Liver (tissue), 3 donors: ENCODE results near the gene CNR1.

Experiments used
- CTCF ChIP-seq: fragments of 150-350 bp; IDR thresholded peaks from 2 replicates; pipeline ENCODE4 v1.5.1; 2017; ENCODE audit warnings: improper control_type of control experiment, low read depth, low read length; ENCODE audit not compliant: missing input control
- EGR1 ChIP-seq, 2 donors: IDR thresholded peaks; 2 replicates each; pipeline ENCODE4 v1.6.1; 2016 to 2018; ENCODE audit warnings: antibody characterized with exemption in 2 of 2, low read depth in 2 of 2
- GABPA ChIP-seq, 2 donors: IDR thresholded peaks in 1 of 2; conservative IDR thresholded peaks in 1 of 2; 2 replicates each; pipeline ENCODE4 v1.6.1; 2016; ENCODE audit warnings: antibody characterized with exemption in 2 of 2, mild to moderate bottlenecking in 1 of 2, moderate library complexity in 1 of 2
- HNF4G ChIP-seq: IDR thresholded peaks from 2 replicates; pipeline ENCODE4 v1.6.1; 2016; ENCODE audit warnings: antibody characterized with exemption
- MAX ChIP-seq: IDR thresholded peaks from 2 replicates; pipeline ENCODE4 v1.6.1; 2016; ENCODE audit warnings: antibody characterized with exemption
- NR2F2 ChIP-seq: IDR thresholded peaks from 2 replicates; pipeline ENCODE4 v1.6.1; 2016; ENCODE audit warnings: antibody characterized with exemption
- RAD21 ChIP-seq, 2 donors: IDR thresholded peaks; 2 replicates each; pipeline ENCODE4 v1.6.1; 2016; ENCODE audit warnings: antibody characterized with exemption in 2 of 2, mild to moderate bottlenecking in 2 of 2
- RXRA ChIP-seq, 2 donors: IDR thresholded peaks; 2 replicates each; pipeline ENCODE4 v1.6.1; 2017 to 2018; ENCODE audit warnings: antibody characterized with exemption in 2 of 2, mild to moderate bottlenecking in 1 of 2
- SP1 ChIP-seq: IDR thresholded peaks from 2 replicates; pipeline ENCODE4 v1.6.1; 2018; ENCODE audit warnings: antibody characterized with exemption, mild to moderate bottlenecking
- TAF1 ChIP-seq: conservative IDR thresholded peaks from 2 replicates; pipeline ENCODE4 v1.6.1; 2016; ENCODE audit warnings: antibody characterized with exemption, mild to moderate bottlenecking
- YY1 ChIP-seq: IDR thresholded peaks from 2 replicates; pipeline ENCODE4 v1.6.1; 2016; ENCODE audit warnings: antibody characterized with exemption, mild to moderate bottlenecking
- ZBTB33 ChIP-seq: IDR thresholded peaks from 2 replicates; pipeline ENCODE4 v1.6.1; 2016; ENCODE audit warnings: antibody characterized with exemption
- TF ChIP-seq, protein P1 (sequence below): IDR thresholded peaks from 2 replicates; pipeline ENCODE4 v1.6.1; 2016; ENCODE audit warnings: antibody characterized with exemption
- TF ChIP-seq, protein P2 (sequence below): IDR thresholded peaks from 2 replicates; pipeline ENCODE4 v1.6.1; 2016; ENCODE audit warnings: antibody characterized with exemption, mild to moderate bottlenecking
- donor health status: healthy.
- donor health status: healthy.

- TF ChIP-seq EGR1 (IDR thresholded peaks at IDR 0.05; ENCODE audit: low read depth in 2 of 2) (no peak), CTCF (no peak), RAD21 (IDR thresholded peaks at IDR 0.05) (no peak), YY1 (no peak), ZBTB33 (no peak), HNF4G (no peak), TAF1 (no peak), RXRA (IDR thresholded peaks at IDR 0.05) (no peak), GABPA (IDR thresholded peaks at IDR 0.05 in 1 of 2, conservative IDR thresholded peaks at IDR 0.05 in 1 of 2) (no peak), MAX (no peak), SP1 (no peak), NR2F2 (no peak)
- TF ChIP-seq, protein P1, sequence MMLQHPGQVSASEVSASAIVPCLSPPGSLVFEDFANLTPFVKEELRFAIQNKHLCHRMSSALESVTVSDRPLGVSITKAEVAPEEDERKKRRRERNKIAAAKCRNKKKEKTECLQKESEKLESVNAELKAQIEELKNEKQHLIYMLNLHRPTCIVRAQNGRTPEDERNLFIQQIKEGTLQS: no peak
- TF ChIP-seq, protein P2, sequence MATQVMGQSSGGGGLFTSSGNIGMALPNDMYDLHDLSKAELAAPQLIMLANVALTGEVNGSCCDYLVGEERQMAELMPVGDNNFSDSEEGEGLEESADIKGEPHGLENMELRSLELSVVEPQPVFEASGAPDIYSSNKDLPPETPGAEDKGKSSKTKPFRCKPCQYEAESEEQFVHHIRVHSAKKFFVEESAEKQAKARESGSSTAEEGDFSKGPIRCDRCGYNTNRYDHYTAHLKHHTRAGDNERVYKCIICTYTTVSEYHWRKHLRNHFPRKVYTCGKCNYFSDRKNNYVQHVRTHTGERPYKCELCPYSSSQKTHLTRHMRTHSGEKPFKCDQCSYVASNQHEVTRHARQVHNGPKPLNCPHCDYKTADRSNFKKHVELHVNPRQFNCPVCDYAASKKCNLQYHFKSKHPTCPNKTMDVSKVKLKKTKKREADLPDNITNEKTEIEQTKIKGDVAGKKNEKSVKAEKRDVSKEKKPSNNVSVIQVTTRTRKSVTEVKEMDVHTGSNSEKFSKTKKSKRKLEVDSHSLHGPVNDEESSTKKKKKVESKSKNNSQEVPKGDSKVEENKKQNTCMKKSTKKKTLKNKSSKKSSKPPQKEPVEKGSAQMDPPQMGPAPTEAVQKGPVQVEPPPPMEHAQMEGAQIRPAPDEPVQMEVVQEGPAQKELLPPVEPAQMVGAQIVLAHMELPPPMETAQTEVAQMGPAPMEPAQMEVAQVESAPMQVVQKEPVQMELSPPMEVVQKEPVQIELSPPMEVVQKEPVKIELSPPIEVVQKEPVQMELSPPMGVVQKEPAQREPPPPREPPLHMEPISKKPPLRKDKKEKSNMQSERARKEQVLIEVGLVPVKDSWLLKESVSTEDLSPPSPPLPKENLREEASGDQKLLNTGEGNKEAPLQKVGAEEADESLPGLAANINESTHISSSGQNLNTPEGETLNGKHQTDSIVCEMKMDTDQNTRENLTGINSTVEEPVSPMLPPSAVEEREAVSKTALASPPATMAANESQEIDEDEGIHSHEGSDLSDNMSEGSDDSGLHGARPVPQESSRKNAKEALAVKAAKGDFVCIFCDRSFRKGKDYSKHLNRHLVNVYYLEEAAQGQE: no peak
Measured at GRCh38 chr6:88157106-88157505, 9.0 kb downstream of the CNR1 start.
